Thyroid gland (tissue), 4 donors: ENCODE data around the gene TNFRSF21. TPM values are rescaled to one million over a fixed set of nuclear protein-coding genes. Genes with fewer than 3 reads are reported as not detected.

ENCODE experiments used
- DNase-seq, 2 donors: peaks; one replicate each; pipeline ENCODE4 v3.0.0-alpha.2; 2019
- H3K27ac ChIP-seq, 3 donors: fragments of 200-600 bp; sonication (generic); 1 replicate in 2 of 3; 2 replicates in 1 of 3; pipeline ENCODE4 v1.5.1; 2016 to 2019; ENCODE audit warnings: mild to moderate bottlenecking in 1 of 3, moderate library complexity in 1 of 3
- H3K27me3 ChIP-seq: fragments of 200-600 bp; sonication (generic); one replicate; pipeline ENCODE4 v1.5.1; 2019
- H3K36me3 ChIP-seq, 2 donors: fragments of 200-600 bp; sonication (generic); one replicate each; pipeline ENCODE4 v1.5.1; 2016 to 2019
- H3K4me1 ChIP-seq, 2 donors: fragments of 200-600 bp; sonication (generic); one replicate each; pipeline ENCODE4 v1.5.1; 2017 to 2019
- H3K4me3 ChIP-seq, 3 donors: fragments of 200-600 bp; sonication (generic); replicated peaks in 1 of 3; 1 replicate in 2 of 3; 2 replicates in 1 of 3; pipeline ENCODE4 v1.5.1; 2016; ENCODE audit warnings: mild to moderate bottlenecking in 1 of 3
- H3K9me3 ChIP-seq: fragments of 200-600 bp; sonication (generic); one replicate; pipeline ENCODE4 v1.5.1; 2017
- CTCF ChIP-seq, 6 experiments: fragments of 200-600 bp in 3 of 6; fragments of 450-650 bp in 3 of 6; sonication (generic) in 3 of 6; IDR thresholded peaks; one replicate each; pipeline ENCODE4 v1.5.1; 2016 to 2019; ENCODE audit warnings: antibody characterized with exemption in 6 of 6, mild to moderate bottlenecking in 2 of 6, inconsistent platforms in 1 of 6, moderate library complexity in 1 of 6
- POLR2A ChIP-seq, 2 donors: fragments of 450-650 bp; IDR thresholded peaks; one replicate each; pipeline ENCODE4 v1.6.1; 2017; ENCODE audit warnings: antibody characterized with exemption in 2 of 2, mild to moderate bottlenecking in 2 of 2, moderate library complexity in 1 of 2
- WGBS, 2 donors: methylation state at CpG; one replicate each; pipeline ENCODE4 v1.1.5; 2017; 5-methylcytosine and 5-hydroxymethylcytosine counted together
- intact Hi-C: fragments of 100-400 bp; cut with DNase I; formaldehyde crosslinking; loops from one replicate; pipeline ENCODE4 v1.15.1; 2023
- total RNA-seq, 4 donors: library from RNA; depleted of rRNA; stranded (reverse); fragments of >200 nt; gene quantifications; one replicate each; pipeline ENCODE4 v1.2.3, GENCODE V29; 2016

Gene TNFRSF21
- total RNA-seq, 4 donors from 2014 or later = 5.7 to 13.6 (median 7.0) TPM

DNA sequence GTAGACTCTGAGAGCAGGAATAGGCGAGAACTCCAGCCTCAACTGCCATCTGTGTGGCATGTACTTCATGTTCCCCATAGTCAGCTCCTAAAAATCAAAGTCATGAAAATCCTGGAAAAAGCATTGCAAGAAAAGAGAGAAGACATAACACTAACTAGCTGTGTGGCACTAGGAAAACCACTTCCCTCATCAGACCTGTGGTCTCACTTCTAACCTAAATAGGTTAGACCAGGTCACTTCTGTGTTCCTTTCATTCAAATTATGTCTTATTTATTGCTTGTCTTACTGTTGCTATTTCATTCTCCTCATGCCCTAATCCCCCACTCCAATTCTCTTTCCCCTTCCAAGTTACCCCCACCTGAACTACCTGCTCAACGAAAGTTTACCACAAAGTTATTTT, 70.2 kb downstream of the TNFRSF21 start:
- H3K27me3 ChIP-seq = no peaks in the 10 kb centered on the region
- TF ChIP-seq CTCF (IDR thresholded peaks at IDR 0.05) (no peak), POLR2A (IDR thresholded peaks at IDR 0.05) (no peak)
- WGBS, 2 donors = 91 to 95% methylated on average over 2 of the region's 2 CpGs
- no peak overlapping the region for H3K4me3 ChIP-seq
- H3K27ac ChIP-seq = no peak overlapping the region
- intact Hi-C loops = no loop called here
- DNase-seq = no peak
- no peaks in the 10 kb centered on the region for H3K9me3 ChIP-seq
- peaks cover 3 to 25% of the 10 kb centered on the region in 2 donors for H3K4me1 ChIP-seq
- no peaks in the 10 kb centered on the region for H3K36me3 ChIP-seq

DNA sequence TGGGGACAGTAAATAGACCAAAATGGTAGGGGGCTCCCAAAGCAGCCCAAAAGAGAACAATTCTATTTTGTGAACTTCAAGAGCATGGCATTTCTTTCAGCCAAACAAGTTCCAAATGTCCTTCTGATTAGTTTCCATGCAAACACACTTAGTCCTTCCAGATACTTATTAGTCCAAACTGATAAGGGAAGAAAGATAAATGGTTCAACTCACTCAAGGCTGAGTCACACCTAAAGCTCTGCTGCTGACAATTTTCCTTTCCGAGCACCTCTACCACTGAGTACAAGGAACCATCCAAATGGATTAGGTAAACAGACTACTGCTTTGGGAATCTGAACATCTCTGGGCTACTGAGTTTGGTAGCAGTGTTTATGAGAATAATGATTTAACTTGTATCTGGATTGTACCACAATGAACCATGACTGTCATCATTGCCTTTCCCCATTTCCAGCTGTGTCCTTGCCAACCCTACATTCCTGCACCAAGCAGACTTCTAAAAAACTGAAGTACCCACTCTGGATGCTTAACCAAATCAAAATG, 71.2 kb downstream of the TNFRSF21 start:
- Histone ChIP-seq H3K4me3 (no peak overlapping the region), H3K27me3 (no peaks in the 10 kb centered on the region), H3K9me3 (no peaks in the 10 kb centered on the region), H3K4me1 (peaks cover 3 to 25% of the 10 kb centered on the region in 2 donors), H3K27ac (no peak overlapping the region), H3K36me3 (no peaks in the 10 kb centered on the region)
- no peak for DNase-seq
- no peak for TF ChIP-seq CTCF (IDR thresholded peaks at IDR 0.05)
- intact Hi-C loops = no loop called here
- WGBS, 2 donors = 89 to 93% methylated on average over 1 of the region's 1 CpG

DNA sequence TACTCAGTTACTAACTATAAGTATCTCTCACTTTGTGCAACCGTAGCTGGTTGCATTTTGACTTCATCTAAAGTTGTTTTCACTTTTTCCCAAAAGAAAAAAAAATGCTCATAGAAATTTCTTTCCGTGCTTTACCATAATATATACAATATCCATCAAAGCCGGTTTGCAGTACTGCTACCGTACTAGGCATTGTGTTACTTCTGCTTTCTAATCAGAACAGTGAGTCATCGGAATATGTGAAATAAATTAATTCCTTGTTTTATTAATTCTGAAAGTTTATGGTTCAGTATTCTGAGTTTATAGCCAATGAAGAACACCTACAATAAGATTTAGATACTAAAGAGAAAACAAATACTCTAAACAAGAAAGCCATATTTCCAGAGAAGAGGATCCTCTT, 72.5 kb downstream of the TNFRSF21 start:
- Histone ChIP-seq H3K4me1 (peaks cover 2 to 18% of the 10 kb centered on the region in 2 donors), H3K9me3 (no peaks in the 10 kb centered on the region), H3K36me3 (no peaks in the 10 kb centered on the region), H3K4me3 (no peak overlapping the region), H3K27ac (no peak overlapping the region), H3K27me3 (no peaks in the 10 kb centered on the region)
- intact Hi-C loops = no loop called here
- no peak for TF ChIP-seq CTCF (IDR thresholded peaks at IDR 0.05)
- TF ChIP-seq POLR2A (IDR thresholded peaks at IDR 0.05) = no peak
- DNase-seq = no peak
- 90 to 93% methylated on average over 5 of the region's 5 CpGs for WGBS, 2 donors

DNA sequence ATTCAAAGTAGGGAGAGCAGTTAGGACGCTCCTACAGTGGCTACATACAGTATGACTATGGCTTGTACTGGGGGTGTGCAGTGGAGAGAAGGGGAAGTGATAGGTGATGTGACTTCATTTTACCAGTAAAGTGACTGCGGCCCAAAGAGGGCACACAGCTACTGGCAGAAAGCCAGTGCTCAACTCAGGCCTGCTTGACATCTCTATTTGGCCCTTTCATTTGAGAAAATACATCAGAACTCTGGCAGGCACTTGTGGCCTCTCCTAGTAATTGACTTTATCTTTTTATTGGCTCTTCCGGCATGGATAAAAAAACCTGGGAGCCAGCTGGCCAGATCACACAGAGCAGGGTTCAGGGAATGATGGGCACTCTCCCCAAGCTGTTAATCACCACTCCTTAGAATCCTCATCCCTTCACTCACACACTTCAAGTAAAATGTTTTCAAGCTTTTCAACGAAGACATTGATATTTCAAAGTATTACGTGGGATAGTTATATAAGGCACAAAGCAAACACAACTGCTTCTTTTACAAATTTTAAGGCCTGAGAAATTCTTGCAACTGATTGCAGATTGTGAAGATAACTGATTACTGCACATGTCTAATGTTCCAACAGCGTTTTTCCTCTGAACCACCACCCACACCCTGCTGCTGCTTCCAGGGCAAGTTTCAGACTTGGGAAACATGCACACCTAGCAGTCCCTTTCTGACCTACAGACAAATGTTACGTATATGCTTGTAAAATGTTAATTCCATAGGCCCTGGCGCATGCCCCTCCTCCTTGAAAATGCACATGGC, 73.5 kb downstream of the TNFRSF21 start:
- peak in 1 of 2 donors; percentile 12 for DNase-seq
- Histone ChIP-seq H3K36me3 (no peaks in the 10 kb centered on the region), H3K4me1 (peaks cover 0 to 13% of the 10 kb centered on the region in 2 donors), H3K27me3 (no peaks in the 10 kb centered on the region), H3K4me3 (no peak overlapping the region), H3K27ac (no peak overlapping the region), H3K9me3 (no peaks in the 10 kb centered on the region)
- no peak for TF ChIP-seq CTCF (IDR thresholded peaks at IDR 0.05)
- intact Hi-C loops = no loop called here
- 71 to 74% methylated on average over 8 of the region's 8 CpGs for WGBS, 2 donors

GRCh38 chr6:47235421-47235820, 74.3 kb downstream of the TNFRSF21 start:
- no peaks in the 10 kb centered on the region for H3K27me3 ChIP-seq
- H3K4me3 ChIP-seq = no peak overlapping the region
- peaks cover 0 to 17% of the 10 kb centered on the region in 2 donors for H3K4me1 ChIP-seq
- H3K36me3 ChIP-seq = no peaks in the 10 kb centered on the region
- 88 to 96% methylated on average over 1 of the region's 1 CpG for WGBS, 2 donors
- no peak for DNase-seq
- intact Hi-C loops = no loop called here
- no peaks in the 10 kb centered on the region for H3K9me3 ChIP-seq
- TF ChIP-seq POLR2A (IDR thresholded peaks at IDR 0.05) (no peak), CTCF (IDR thresholded peaks at IDR 0.05) (no peak)
- no peak overlapping the region for H3K27ac ChIP-seq
